ENCODE data around the gene C1orf210. TPM values are rescaled to one million over a fixed set of nuclear protein-coding genes. Genes with fewer than 3 reads are reported as not detected.

Gene C1orf210
- total RNA-seq, 1 donor from 2014 or later = 9.9 TPM

GRCh38 chr1:43327549-43328292, 42.3 kb upstream of the C1orf210 start:
- Mint-ChIP-seq H3K4me1 (ENCODE audit: unreplicated experiment) (no peaks in the 10 kb centered on the region), H3K9me3 (peaks cover 6% of the 10 kb centered on the region), H3K27ac (no peak overlapping the region), H3K36me3 (no peaks in the 10 kb centered on the region), H3K27me3 (no peaks in the 10 kb centered on the region), H3K4me3 (no peak overlapping the region)
- no peak for DNase-seq (ENCODE audit: extremely low spot score, unreplicated experiment)
- TF ChIP-seq CTCF (conservative IDR thresholded peaks at IDR 0.05) = no peak

- H3K4me3 Mint-ChIP-seq = no peak overlapping the region
Observed at GRCh38 chr1:43325381-43325780, 40.0 kb upstream of the C1orf210 start.

GRCh38 chr1:43324810-43325209, 39.4 kb upstream of the C1orf210 start:
- no peaks in the 10 kb centered on the region for H3K36me3 Mint-ChIP-seq
- no peaks in the 10 kb centered on the region for H3K27me3 Mint-ChIP-seq
- no peak for TF ChIP-seq CTCF (conservative IDR thresholded peaks at IDR 0.05)
- H3K9me3 Mint-ChIP-seq = peaks cover 6% of the 10 kb centered on the region
- no peak overlapping the region for H3K27ac Mint-ChIP-seq
- no peak overlapping the region for H3K4me3 Mint-ChIP-seq
- H3K4me1 Mint-ChIP-seq (ENCODE audit: unreplicated experiment) = no peaks in the 10 kb centered on the region
- no peak for DNase-seq (ENCODE audit: extremely low spot score, unreplicated experiment)

More at GRCh38 chr1:43325381-43325780, 40.0 kb upstream of the C1orf210 start:
- H3K27me3 Mint-ChIP-seq = no peaks in the 10 kb centered on the region
- no peaks in the 10 kb centered on the region for H3K4me1 Mint-ChIP-seq (ENCODE audit: unreplicated experiment)
- H3K9me3 Mint-ChIP-seq = peaks cover 6% of the 10 kb centered on the region
- no peak overlapping the region for H3K27ac Mint-ChIP-seq
- DNase-seq (ENCODE audit: extremely low spot score, unreplicated experiment) = no peak
- no peak for TF ChIP-seq CTCF (conservative IDR thresholded peaks at IDR 0.05)
- no peaks in the 10 kb centered on the region for H3K36me3 Mint-ChIP-seq

GRCh38 chr1:43322506-43322905, 37.1 kb upstream of the C1orf210 start:
- DNase-seq (ENCODE audit: extremely low spot score, unreplicated experiment) = no peak
- Mint-ChIP-seq H3K36me3 (no peaks in the 10 kb centered on the region), H3K4me1 (ENCODE audit: unreplicated experiment) (no peaks in the 10 kb centered on the region), H3K4me3 (no peak overlapping the region), H3K27me3 (no peaks in the 10 kb centered on the region), H3K9me3 (peaks cover 5% of the 10 kb centered on the region), H3K27ac (no peak overlapping the region)
- TF ChIP-seq CTCF (conservative IDR thresholded peaks at IDR 0.05) = no peak

GRCh38 chr1:43321331-43321891, 36.0 kb upstream of the C1orf210 start:
- DNase-seq (ENCODE audit: extremely low spot score, unreplicated experiment) = no peak
- H3K4me3 Mint-ChIP-seq = no peak overlapping the region
- H3K27me3 Mint-ChIP-seq = no peaks in the 10 kb centered on the region
- H3K4me1 Mint-ChIP-seq (ENCODE audit: unreplicated experiment) = no peaks in the 10 kb centered on the region
- no peaks in the 10 kb centered on the region for H3K36me3 Mint-ChIP-seq
- TF ChIP-seq CTCF (conservative IDR thresholded peaks at IDR 0.05) = no peak
- H3K27ac Mint-ChIP-seq = no peak overlapping the region
- H3K9me3 Mint-ChIP-seq = no peaks in the 10 kb centered on the region

Measured in type B pancreatic cell (in vitro differentiated cells).